ENCODE measurements around the gene ANO2. TPM values are rescaled to one million over a fixed set of nuclear protein-coding genes. Genes with fewer than 3 reads are reported as not detected.

The ANO2 gene
- total RNA-seq, 1 experiment from 2014 or later, result not detected

DNA sequence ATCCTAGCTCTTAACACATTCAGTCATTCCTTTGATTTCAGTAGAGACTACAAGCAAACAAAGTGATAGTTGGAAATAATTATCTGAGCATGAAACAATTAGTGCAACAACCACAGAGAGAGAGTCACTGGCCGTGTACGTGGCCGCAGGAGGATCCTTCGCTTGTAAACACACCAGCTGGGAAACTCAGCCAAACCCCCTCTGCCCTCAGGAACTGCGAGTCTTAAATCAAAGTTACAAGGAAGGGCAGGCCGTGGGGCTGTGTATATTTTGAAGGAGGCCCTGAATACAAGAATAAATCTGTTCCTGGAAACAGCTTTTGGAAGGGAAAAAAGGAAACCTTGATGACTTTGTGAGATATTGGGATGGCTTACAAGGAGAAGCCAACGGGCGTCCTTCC is 164.5 kb downstream of the ANO2 start:
- Histone ChIP-seq H3K36me3 (ENCODE audit: low read depth, low read length) (no peaks in the 10 kb centered on the region), H3K4me2 (ENCODE audit: low read length) (no peak overlapping the region), H3K4me3 (ENCODE audit: low read length) (no peak overlapping the region), H3K9me3 (ENCODE audit: low read length) (no peaks in the 10 kb centered on the region), H3K9ac (ENCODE audit: low read length) (no peak overlapping the region), H3K4me1 (ENCODE audit: insufficient read depth, low read length) (no peaks in the 10 kb centered on the region), H4K20me1 (ENCODE audit: low read length) (no peaks in the 10 kb centered on the region), H2AFZ (ENCODE audit: low read length) (no peak overlapping the region), H3F3A (ENCODE audit: low read length, unreplicated experiment) (no peaks in the 10 kb centered on the region), H3K27ac (ENCODE audit: low read length) (no peak overlapping the region), H3K27me3 (ENCODE audit: low read length) (peaks cover 4% of the 10 kb centered on the region; the same call in 1 of the 2 replicates), H3K79me2 (ENCODE audit: low read length) (no peaks in the 10 kb centered on the region), H3K9me2 (replicated peaks; ENCODE audit: low read length) (no peaks in the 10 kb centered on the region)
- DNase-seq (no peak), ATAC-seq (no peak)
- no peak for TF ChIP-seq EZH2 (IDR thresholded peaks at IDR 0.05; ENCODE audit: low read length, unreplicated experiment)
- TF ChIP-seq, protein P1, sequence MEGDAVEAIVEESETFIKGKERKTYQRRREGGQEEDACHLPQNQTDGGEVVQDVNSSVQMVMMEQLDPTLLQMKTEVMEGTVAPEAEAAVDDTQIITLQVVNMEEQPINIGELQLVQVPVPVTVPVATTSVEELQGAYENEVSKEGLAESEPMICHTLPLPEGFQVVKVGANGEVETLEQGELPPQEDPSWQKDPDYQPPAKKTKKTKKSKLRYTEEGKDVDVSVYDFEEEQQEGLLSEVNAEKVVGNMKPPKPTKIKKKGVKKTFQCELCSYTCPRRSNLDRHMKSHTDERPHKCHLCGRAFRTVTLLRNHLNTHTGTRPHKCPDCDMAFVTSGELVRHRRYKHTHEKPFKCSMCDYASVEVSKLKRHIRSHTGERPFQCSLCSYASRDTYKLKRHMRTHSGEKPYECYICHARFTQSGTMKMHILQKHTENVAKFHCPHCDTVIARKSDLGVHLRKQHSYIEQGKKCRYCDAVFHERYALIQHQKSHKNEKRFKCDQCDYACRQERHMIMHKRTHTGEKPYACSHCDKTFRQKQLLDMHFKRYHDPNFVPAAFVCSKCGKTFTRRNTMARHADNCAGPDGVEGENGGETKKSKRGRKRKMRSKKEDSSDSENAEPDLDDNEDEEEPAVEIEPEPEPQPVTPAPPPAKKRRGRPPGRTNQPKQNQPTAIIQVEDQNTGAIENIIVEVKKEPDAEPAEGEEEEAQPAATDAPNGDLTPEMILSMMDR (conservative IDR thresholded peaks at IDR 0.05; ENCODE audit: low read depth, low read length), result no peak
- TF ChIP-seq EZH2phosphoT487 (IDR thresholded peaks at IDR 0.05; ENCODE audit: borderline replicate concordance, low read length), result no peak
- BruUV-seq (replicated peaks), result no TSS peak
- ChIA-PET CTCF (no interaction called here), POLR2A (ENCODE audit: unreplicated experiment) (no interaction called here)
- intact Hi-C loops (cut with micrococcal nuclease), result no loop called here

DNA sequence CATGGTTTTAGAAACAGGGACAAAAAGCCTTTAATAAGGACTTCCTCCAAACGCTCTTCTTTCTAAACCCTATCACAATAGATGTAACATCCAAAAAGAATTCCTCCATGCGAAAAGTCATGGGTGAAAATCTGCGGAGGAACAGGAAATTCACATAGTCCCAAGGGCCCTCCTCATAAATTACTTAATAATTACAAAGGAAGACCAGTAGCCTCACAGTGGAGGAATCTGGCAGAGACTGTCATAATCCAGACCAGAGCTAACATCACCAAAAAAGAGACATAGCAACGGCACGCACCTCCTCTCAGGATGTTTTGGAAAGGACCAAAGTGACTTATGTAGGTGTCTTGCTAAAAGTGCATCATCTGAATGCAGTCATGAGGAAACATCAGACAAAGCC is 165.7 kb downstream of the ANO2 start:
- no TSS peak for BruUV-seq (replicated peaks)
- Histone ChIP-seq H3K9me2 (replicated peaks; ENCODE audit: low read length) (no peaks in the 10 kb centered on the region), H3K4me3 (ENCODE audit: low read length) (no peak overlapping the region), H3K4me1 (ENCODE audit: insufficient read depth, low read length) (no peaks in the 10 kb centered on the region), H3K79me2 (ENCODE audit: low read length) (no peaks in the 10 kb centered on the region), H3K27me3 (ENCODE audit: low read length) (peaks cover 4% of the 10 kb centered on the region; the same call in 1 of the 2 replicates), H3F3A (ENCODE audit: low read length, unreplicated experiment) (no peaks in the 10 kb centered on the region), H3K9ac (ENCODE audit: low read length) (no peak overlapping the region), H3K27ac (ENCODE audit: low read length) (no peak overlapping the region), H3K4me2 (ENCODE audit: low read length) (no peak overlapping the region), H2AFZ (ENCODE audit: low read length) (no peak overlapping the region), H3K36me3 (ENCODE audit: low read depth, low read length) (no peaks in the 10 kb centered on the region), H4K20me1 (ENCODE audit: low read length) (no peaks in the 10 kb centered on the region), H3K9me3 (ENCODE audit: low read length) (no peaks in the 10 kb centered on the region)
- ChIA-PET POLR2A (ENCODE audit: unreplicated experiment) (no interaction called here), CTCF (no interaction called here)
- ATAC-seq (no peak), DNase-seq (no peak)
- intact Hi-C loops (cut with micrococcal nuclease), result no loop called here
- TF ChIP-seq EZH2 (IDR thresholded peaks at IDR 0.05; ENCODE audit: low read length, unreplicated experiment) (no peak), EZH2phosphoT487 (IDR thresholded peaks at IDR 0.05; ENCODE audit: borderline replicate concordance, low read length) (no peak)
- TF ChIP-seq, protein P1 (conservative IDR thresholded peaks at IDR 0.05; ENCODE audit: low read depth, low read length), result no peak

DNA sequence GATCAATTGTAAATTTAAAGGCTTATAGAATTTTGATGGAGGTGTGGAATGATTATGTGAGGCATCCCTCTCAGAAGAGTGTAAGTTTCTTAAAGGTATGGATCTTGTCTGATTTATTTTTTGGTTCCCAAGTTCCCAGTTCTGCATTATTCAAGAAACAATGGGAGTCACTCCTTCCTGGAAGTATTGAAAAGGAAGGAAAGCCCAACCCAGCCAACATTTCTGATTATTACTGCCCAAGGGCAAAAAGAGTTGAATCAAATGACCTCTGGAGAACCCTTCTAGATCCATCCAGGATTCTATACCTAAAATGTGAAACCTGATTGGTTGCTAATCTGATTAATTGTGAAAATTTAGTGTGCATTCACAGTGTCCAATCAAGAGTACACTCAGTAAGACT is 166.2 kb downstream of the ANO2 start:
- no peak overlapping the region for H3K4me3 ChIP-seq (ENCODE audit: low read length)
- TF ChIP-seq EZH2 (IDR thresholded peaks at IDR 0.05; ENCODE audit: low read length, unreplicated experiment), result no peak
- TF ChIP-seq, protein P1 (conservative IDR thresholded peaks at IDR 0.05; ENCODE audit: low read depth, low read length), result no peak
- TF ChIP-seq EZH2phosphoT487 (IDR thresholded peaks at IDR 0.05; ENCODE audit: borderline replicate concordance, low read length), result no peak
- H3K9ac ChIP-seq (ENCODE audit: low read length), result no peak overlapping the region
- ChIA-PET POLR2A (ENCODE audit: unreplicated experiment) (no interaction called here), CTCF (no interaction called here)
- H3K27ac ChIP-seq (ENCODE audit: low read length), result no peak overlapping the region
- H3K9me2 ChIP-seq (replicated peaks; ENCODE audit: low read length), result no peaks in the 10 kb centered on the region
- no peaks in the 10 kb centered on the region for H3F3A ChIP-seq (ENCODE audit: low read length, unreplicated experiment)
- H3K79me2 ChIP-seq (ENCODE audit: low read length), result no peaks in the 10 kb centered on the region
- ATAC-seq (no peak), DNase-seq (no peak)
- H3K27me3 ChIP-seq (ENCODE audit: low read length), result peaks cover 4% of the 10 kb centered on the region; the same call in 1 of the 2 replicates
- H3K4me2 ChIP-seq (ENCODE audit: low read length), result no peak overlapping the region
- H4K20me1 ChIP-seq (ENCODE audit: low read length), result no peaks in the 10 kb centered on the region
- BruUV-seq (replicated peaks), result no TSS peak
- intact Hi-C loops (cut with micrococcal nuclease), result no loop called here
- H3K9me3 ChIP-seq (ENCODE audit: low read length), result no peaks in the 10 kb centered on the region
- no peaks in the 10 kb centered on the region for H3K4me1 ChIP-seq (ENCODE audit: insufficient read depth, low read length)
- H3K36me3 ChIP-seq (ENCODE audit: low read depth, low read length), result no peaks in the 10 kb centered on the region
- no peak overlapping the region for H2AFZ ChIP-seq (ENCODE audit: low read length)
